Measurements from ENCODE around the gene TRIM66. TPM values are rescaled to one million over a fixed set of nuclear protein-coding genes. Genes with fewer than 3 reads are reported as not detected.

Gene TRIM66
- total and polyA plus RNA-seq, 9 of the 15 experiments (the other 6 are each of a cell fraction or from before 2014, with no cell fraction given): 1.1 to 7.3 (median 4.9) TPM

- TF ChIP-seq PBX2 (CRISPR knock-in tag; IDR thresholded peaks at IDR 0.05; ENCODE audit: low read depth): no peak
- peak; percentile 72 for TF ChIP-seq PBX2 (tag; conservative IDR thresholded peaks at IDR 0.05; ENCODE audit: low read depth)
- TF ChIP-seq ZNF253 (CRISPR knock-in tag; conservative IDR thresholded peaks at IDR 0.05): no peak
- TF ChIP-seq DACH1 (IDR thresholded peaks at IDR 0.05; ENCODE audit: partially characterized antibody): no peak
- TF ChIP-seq SAP30 (IDR thresholded peaks at IDR 0.05; ENCODE audit: borderline replicate concordance, insufficient read depth, low read depth, low read length, poor library complexity, severe bottlenecking): no peak
- TF ChIP-seq ZHX1 (conservative IDR thresholded peaks at IDR 0.05; ENCODE audit: low read length): no peak
- TF ChIP-seq FOXJ2 (tag; IDR thresholded peaks at IDR 0.05): 0 out of 2 replicates have a peak, but pooled peaks have one; percentile 27
- TF ChIP-seq SLC30A9 (CRISPR knock-in tag; IDR thresholded peaks at IDR 0.05): no peak
- TF ChIP-seq VEZF1 (CRISPR knock-in tag; IDR thresholded peaks at IDR 0.05): no peak
- TF ChIP-seq ETV1 (tag; conservative IDR thresholded peaks at IDR 0.05; ENCODE audit: low read depth): 0 out of 2 replicates have a peak, but pooled peaks have one; percentile 35
- TF ChIP-seq RBM17 (IDR thresholded peaks at IDR 0.05; ENCODE audit: borderline replicate concordance, low read depth, low read length): no peak
- TF ChIP-seq CCNT2 (IDR thresholded peaks at IDR 0.05; ENCODE audit: borderline replicate concordance, extremely low read depth, insufficient read length, low read depth, low read length): no peak
- TF ChIP-seq PKNOX1 (IDR thresholded peaks at IDR 0.05): peak; percentile 33; the same call in 1 of the 2 replicates
- no peak for TF ChIP-seq GTF2F1 (IDR thresholded peaks at IDR 0.05; ENCODE audit: low read depth, low read length)
- no peak for TF ChIP-seq HNRNPK (IDR thresholded peaks at IDR 0.05; ENCODE audit: low read depth, low read length, poor library complexity, severe bottlenecking)
- TF ChIP-seq NFATC3 (IDR thresholded peaks at IDR 0.05): no peak
- no peak for TF ChIP-seq ILK (tag; IDR thresholded peaks at IDR 0.05; ENCODE audit: borderline replicate concordance, low read depth)
- no peak for TF ChIP-seq RFX5 (IDR thresholded peaks at IDR 0.05; ENCODE audit: low read depth, low read length)
- peak; percentile 49 for TF ChIP-seq RFX1 (IDR thresholded peaks at IDR 0.05)
Measured at GRCh38 chr11:8610532-8611116, 71.8 kb downstream of the TRIM66 start (continued).

Measured in K562 (cell line).